PC-3 (cell line): ENCODE results near the gene KRT35. TPM values are rescaled to one million over a fixed set of nuclear protein-coding genes. Genes with fewer than 3 reads are reported as not detected.

Experiments
- ATAC-seq: fragments of 200-7000 bp; cut with Tn5 transposase; 2 replicates; pipeline ENCODE4 v1.9.1; 2020; ENCODE audit warnings: mild to moderate bottlenecking, moderate library complexity
- BruUV-seq: library from RNA; stranded (reverse); fragments of 400-500 nt; replicated peaks from 2 replicates; lab custom pipeline; 2021; lab: Mats Ljungman, UMichigan
- CTCF ChIA-PET: fragments of 300-600 bp; sonication (Branson Sonifier 250); formaldehyde crosslinking; loops from one replicate; lab custom pipeline; 2022; ENCODE audit warnings: antibody characterized with exemption; lab: Charles Lee
- POLR2A ChIA-PET: fragments of 300-600 bp; sonication (Branson Sonifier 250); formaldehyde crosslinking; loops from one replicate; lab custom pipeline; 2022; ENCODE audit warnings: antibody characterized with exemption; ENCODE audit not compliant: unreplicated experiment; lab: Charles Lee
- DNase-seq: peaks from one replicate; pipeline ENCODE4 v3.0.0-alpha.2; 2015
- H2AFZ ChIP-seq: fragments of 300-600 bp; sonication (generic); 2 replicates; pipeline ENCODE4 v1.6.0; 2016; ENCODE audit warnings: antibody characterized with exemption, low read length
- H3F3A ChIP-seq: fragments of 300-600 bp; sonication (generic); one replicate; pipeline ENCODE4 v1.6.0; 2017; ENCODE audit warnings: antibody characterized with exemption, low read length, control low read depth, mild to moderate bottlenecking; ENCODE audit not compliant: unreplicated experiment
- H3K27ac ChIP-seq: fragments of 300-600 bp; sonication (generic); 2 replicates; pipeline ENCODE4 v1.5.1; 2016; ENCODE audit warnings: mild to moderate bottlenecking, low read length
- H3K27me3 ChIP-seq: fragments of 300-600 bp; sonication (generic); 2 replicates; pipeline ENCODE4 v1.6.1; 2016; ENCODE audit warnings: low read length, mixed read lengths
- H3K36me3 ChIP-seq: fragments of 300-600 bp; sonication (generic); 2 replicates; pipeline ENCODE4 v1.6.1; 2016; ENCODE audit warnings: low read depth, mixed run types, low read length, mixed read lengths
- H3K4me1 ChIP-seq: fragments of 300-600 bp; sonication (generic); 2 replicates; pipeline ENCODE4 v1.5.1; 2016; ENCODE audit warnings: low read length; ENCODE audit not compliant: insufficient read depth
- H3K4me2 ChIP-seq: fragments of 300-600 bp; sonication (generic); 2 replicates; pipeline ENCODE4 v1.6.0; 2016; ENCODE audit warnings: low read length
- H3K4me3 ChIP-seq: fragments of 300-600 bp; sonication (generic); 2 replicates; pipeline ENCODE4 v1.5.1; 2016; ENCODE audit warnings: mild to moderate bottlenecking, low read length, mixed read lengths
- H3K79me2 ChIP-seq: fragments of 300-600 bp; sonication (generic); 2 replicates; pipeline ENCODE4 v1.6.1; 2017; ENCODE audit warnings: low read length, mixed read lengths
- H3K9ac ChIP-seq: fragments of 300-600 bp; sonication (generic); 2 replicates; pipeline ENCODE4 v1.6.0; 2016; ENCODE audit warnings: mild to moderate bottlenecking, low read length
- H3K9me2 ChIP-seq: fragments of 300-600 bp; sonication (generic); replicated peaks from 2 replicates; pipeline ENCODE4 v1.6.1; 2016; ENCODE audit warnings: mixed run types, low read length, mixed read lengths
- H3K9me3 ChIP-seq: fragments of 300-600 bp; sonication (generic); 2 replicates; pipeline ENCODE4 v1.6.1; 2016; ENCODE audit warnings: low read length, mixed read lengths
- H4K20me1 ChIP-seq: fragments of 300-600 bp; sonication (generic); 2 replicates; pipeline ENCODE4 v1.6.1; 2016; ENCODE audit warnings: low read length, mixed read lengths
- EZH2 ChIP-seq: fragments of 300-600 bp; sonication (generic); IDR thresholded peaks from one replicate; pipeline ENCODE4 v1.6.1; 2017; ENCODE audit warnings: antibody characterized with exemption, mild to moderate bottlenecking, low read length; ENCODE audit not compliant: unreplicated experiment
- EZH2phosphoT487 ChIP-seq: fragments of 300-600 bp; sonication (generic); IDR thresholded peaks from 2 replicates; pipeline ENCODE4 v1.6.1; 2018; ENCODE audit warnings: mild to moderate bottlenecking, antibody characterized with exemption, low read length, borderline replicate concordance
- intact Hi-C: fragments of 100-400 bp; cut with micrococcal nuclease; formaldehyde crosslinking; loops from 2 replicates; pipeline ENCODE4 v1.9.0; 2023
- total RNA-seq: library from RNA; depleted of rRNA; stranded (reverse); fragments of >200 nt; gene quantifications from 2 replicates; pipeline ENCODE4 v1.2.3, GENCODE V29; 2014
- TF ChIP-seq, protein P1 (sequence below): fragments of 300-600 bp; sonication (generic); conservative IDR thresholded peaks from 2 replicates; pipeline ENCODE4 v1.5.1; 2017; ENCODE audit warnings: antibody characterized with exemption, low read depth, mild to moderate bottlenecking, low read length

Gene KRT35
- total RNA-seq, 1 experiment from 2014 or later = not detected

- no peak overlapping the region for H3K4me3 ChIP-seq
- no peak overlapping the region for H3K9ac ChIP-seq
- no peaks in the 10 kb centered on the region for H3K79me2 ChIP-seq
- DNase-seq = peak; percentile 51
- ATAC-seq = peak; percentile 18; the same call in 1 of the 2 replicates
- ChIA-PET POLR2A (no interaction called here), CTCF (interaction anchor here (0.6 kb wide), 1 partner anchor 586 kb away, joined by 3 read pairs; no protein-coding TSS in a partner anchor)
- no peaks in the 10 kb centered on the region for H3K36me3 ChIP-seq
- H3K27ac ChIP-seq = no peak overlapping the region
- no peaks in the 10 kb centered on the region for H4K20me1 ChIP-seq
- H3F3A ChIP-seq = no peaks in the 10 kb centered on the region
- no peaks in the 10 kb centered on the region for H3K9me3 ChIP-seq
- H3K4me1 ChIP-seq = peaks cover 27% of the 10 kb centered on the region
- no peak overlapping the region for H3K4me2 ChIP-seq
- TF ChIP-seq EZH2phosphoT487 = no peak
- no peak for TF ChIP-seq EZH2
- TF ChIP-seq, protein P1, sequence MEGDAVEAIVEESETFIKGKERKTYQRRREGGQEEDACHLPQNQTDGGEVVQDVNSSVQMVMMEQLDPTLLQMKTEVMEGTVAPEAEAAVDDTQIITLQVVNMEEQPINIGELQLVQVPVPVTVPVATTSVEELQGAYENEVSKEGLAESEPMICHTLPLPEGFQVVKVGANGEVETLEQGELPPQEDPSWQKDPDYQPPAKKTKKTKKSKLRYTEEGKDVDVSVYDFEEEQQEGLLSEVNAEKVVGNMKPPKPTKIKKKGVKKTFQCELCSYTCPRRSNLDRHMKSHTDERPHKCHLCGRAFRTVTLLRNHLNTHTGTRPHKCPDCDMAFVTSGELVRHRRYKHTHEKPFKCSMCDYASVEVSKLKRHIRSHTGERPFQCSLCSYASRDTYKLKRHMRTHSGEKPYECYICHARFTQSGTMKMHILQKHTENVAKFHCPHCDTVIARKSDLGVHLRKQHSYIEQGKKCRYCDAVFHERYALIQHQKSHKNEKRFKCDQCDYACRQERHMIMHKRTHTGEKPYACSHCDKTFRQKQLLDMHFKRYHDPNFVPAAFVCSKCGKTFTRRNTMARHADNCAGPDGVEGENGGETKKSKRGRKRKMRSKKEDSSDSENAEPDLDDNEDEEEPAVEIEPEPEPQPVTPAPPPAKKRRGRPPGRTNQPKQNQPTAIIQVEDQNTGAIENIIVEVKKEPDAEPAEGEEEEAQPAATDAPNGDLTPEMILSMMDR = no peak
- no peak overlapping the region for H2AFZ ChIP-seq
- no peaks in the 10 kb centered on the region for H3K9me2 ChIP-seq
- no peaks in the 10 kb centered on the region for H3K27me3 ChIP-seq
- intact Hi-C loops = loop anchor here (10.0 kb wide), 1 partner anchor 170 kb away; no protein-coding TSS in a partner anchor
- no TSS peak for BruUV-seq
Observed at GRCh38 chr17:41494524-41494923, 13.6 kb upstream of the KRT35 start.

- Histone ChIP-seq H3K9ac (no peak overlapping the region), H3K9me2 (no peaks in the 10 kb centered on the region), H3F3A (no peaks in the 10 kb centered on the region), H3K27ac (no peak overlapping the region), H3K4me1 (peaks cover 15% of the 10 kb centered on the region), H2AFZ (no peak overlapping the region), H3K36me3 (no peaks in the 10 kb centered on the region), H3K4me3 (no peak overlapping the region), H3K9me3 (no peaks in the 10 kb centered on the region), H3K27me3 (no peaks in the 10 kb centered on the region), H3K4me2 (no peak overlapping the region), H3K79me2 (no peaks in the 10 kb centered on the region), H4K20me1 (no peaks in the 10 kb centered on the region)
- ChIA-PET CTCF (no interaction called here), POLR2A (no interaction called here)
- DNase-seq (no peak), ATAC-seq (no peak)
- no peak for TF ChIP-seq EZH2
- TF ChIP-seq, protein P1 = no peak
- TF ChIP-seq EZH2phosphoT487 = no peak
- no TSS peak for BruUV-seq
- intact Hi-C loops = loop anchor here (10.0 kb wide), 1 partner anchor 168 kb away; no protein-coding TSS in a partner anchor
Observed at GRCh38 chr17:41492771-41493170, 11.8 kb upstream of the KRT35 start.

DNA sequence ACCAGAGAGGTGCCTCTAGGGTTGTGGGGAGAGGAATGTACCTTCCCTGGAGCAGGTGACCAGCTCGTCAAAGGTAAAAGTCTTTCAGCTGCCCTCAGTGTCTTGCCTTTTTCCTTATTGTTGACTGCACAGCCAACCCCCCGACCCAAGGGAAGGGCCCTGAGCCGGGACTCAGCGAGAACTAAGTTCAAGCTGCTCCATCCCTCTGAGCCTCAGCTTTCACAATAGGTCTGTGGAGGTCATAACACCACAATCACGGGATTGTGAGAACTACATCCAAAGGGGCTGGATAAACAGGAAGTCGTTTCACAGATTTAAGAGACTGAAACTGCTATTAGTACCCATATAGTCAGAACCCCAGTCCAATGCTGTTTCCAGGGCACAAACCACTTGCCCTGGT is 11.4 kb upstream of the KRT35 start:
- CTCF ChIA-PET = no interaction called here

More for the DNA sequence above, 11.4 kb upstream of the KRT35 start:
- H2AFZ ChIP-seq = no peak overlapping the region
- H4K20me1 ChIP-seq = no peaks in the 10 kb centered on the region
- H3K79me2 ChIP-seq = no peaks in the 10 kb centered on the region
- H3K4me1 ChIP-seq = peaks cover 14% of the 10 kb centered on the region
- no peak overlapping the region for H3K4me2 ChIP-seq
- no peak overlapping the region for H3K4me3 ChIP-seq
- ATAC-seq (no peak), DNase-seq (no peak)
- intact Hi-C loops = loop anchor here (10.0 kb wide), 1 partner anchor 168 kb away; no protein-coding TSS in a partner anchor
- H3K36me3 ChIP-seq = no peaks in the 10 kb centered on the region
- POLR2A ChIA-PET = no interaction called here
- H3K9ac ChIP-seq = no peak overlapping the region
- H3F3A ChIP-seq = no peaks in the 10 kb centered on the region
- TF ChIP-seq EZH2 (no peak), EZH2phosphoT487 (no peak)
- TF ChIP-seq, protein P1 = no peak
- BruUV-seq = no TSS peak
- H3K27me3 ChIP-seq = no peaks in the 10 kb centered on the region
- no peaks in the 10 kb centered on the region for H3K9me3 ChIP-seq
- H3K27ac ChIP-seq = no peak overlapping the region
- H3K9me2 ChIP-seq = no peaks in the 10 kb centered on the region
